ENCODE results near the gene TFF3.

TFF3 gene

GRCh38 chr21:42319851-42320572, 4.8 kb upstream of the TFF3 start:
- POLR2A ChIA-PET = no interaction called here
- Histone ChIP-seq H3K27ac (ENCODE audit: extremely low read depth, low read depth, low read length) (no peak overlapping the region), H3K36me3 (ENCODE audit: control insufficient read depth in 2 of 2, insufficient read depth in 1 of 2, low read length in 2 of 2) (no peaks in the 10 kb centered on the region), H3K4me3 (ENCODE audit: low read depth, low read length) (no peak overlapping the region), H3K4me1 (ENCODE audit: control insufficient read depth, insufficient read depth, low read length) (no peaks in the 10 kb centered on the region), H3K9me3 (ENCODE audit: control insufficient read depth, insufficient read depth, low read depth, low read length) (no peaks in the 10 kb centered on the region)
- CTCF ChIA-PET = interaction anchor here (1.0 to 1.9 kb wide), 2 partner anchors 10 kb away, joined by 3 to 13 read pairs; no protein-coding TSS in a partner anchor
- no peak for TF ChIP-seq SP2 (tag by site-specific recombination; IDR thresholded peaks at IDR 0.05)
- no peak for TF ChIP-seq ZNF596 (tag by site-specific recombination; IDR thresholded peaks at IDR 0.05)
- no peak for TF ChIP-seq ZBTB26 (tag by site-specific recombination; optimal IDR thresholded peaks at IDR 0.05)
- TF ChIP-seq MEIS1 (CRISPR knock-in tag; IDR thresholded peaks at IDR 0.05; ENCODE audit: borderline replicate concordance) = no peak
- no peak for TF ChIP-seq KLF17 (tag by site-specific recombination; IDR thresholded peaks at IDR 0.05)
- TF ChIP-seq ZNF704 (tag by site-specific recombination; IDR thresholded peaks at IDR 0.05) = no peak
- TF ChIP-seq ZNF785 (tag by site-specific recombination; IDR thresholded peaks at IDR 0.05) = no peak

- no peaks in the 10 kb centered on the region for H3K36me3 ChIP-seq (ENCODE audit: control insufficient read depth in 2 of 2, insufficient read depth in 1 of 2, low read length in 2 of 2)
- ChIA-PET POLR2A (interaction anchor here (1.4 kb wide), 1 partner anchor 10 kb away, joined by 6 read pairs; no protein-coding TSS in a partner anchor), CTCF (interaction anchor here (1.9 kb wide), 1 partner anchor 9 kb away, joined by 13 read pairs; no protein-coding TSS in a partner anchor)
- no peak overlapping the region for H3K27ac ChIP-seq (ENCODE audit: extremely low read depth, low read depth, low read length)
- no peaks in the 10 kb centered on the region for H3K9me3 ChIP-seq (ENCODE audit: control insufficient read depth, insufficient read depth, low read depth, low read length)
- H3K4me1 ChIP-seq (ENCODE audit: control insufficient read depth, insufficient read depth, low read length) = no peaks in the 10 kb centered on the region
- TF ChIP-seq EGR2 (tag by site-specific recombination; IDR thresholded peaks at IDR 0.05; ENCODE audit: low read depth) (peak; percentile 80), ZNF423 (tag by site-specific recombination; IDR thresholded peaks at IDR 0.05) (0 out of 2 replicates have a peak, but pooled peaks have one; percentile 26), ZFHX2 (tag by site-specific recombination; conservative IDR thresholded peaks at IDR 0.05) (peak; percentile 52), ZNF184 (tag by site-specific recombination; IDR thresholded peaks at IDR 0.05) (no peak), MEIS1 (CRISPR knock-in tag; IDR thresholded peaks at IDR 0.05; ENCODE audit: borderline replicate concordance) (no peak)
- no peak overlapping the region for H3K4me3 ChIP-seq (ENCODE audit: low read depth, low read length)
These were observed 4.2 kb upstream of the TFF3 start for GRCh38 chr21:42319376-42319775.

GRCh38 chr21:42317826-42318746, 2.9 kb upstream of the TFF3 start:
- Histone ChIP-seq H3K9me3 (ENCODE audit: control insufficient read depth, insufficient read depth, low read depth, low read length) (no peaks in the 10 kb centered on the region), H3K4me3 (ENCODE audit: low read depth, low read length) (no peak overlapping the region), H3K4me1 (ENCODE audit: control insufficient read depth, insufficient read depth, low read length) (no peaks in the 10 kb centered on the region), H3K36me3 (ENCODE audit: control insufficient read depth in 2 of 2, insufficient read depth in 1 of 2, low read length in 2 of 2) (no peaks in the 10 kb centered on the region), H3K27ac (ENCODE audit: extremely low read depth, low read depth, low read length) (no peak overlapping the region)
- CTCF ChIA-PET = interaction anchor here (1.9 kb wide), 1 partner anchor 8 kb away, joined by 13 read pairs; no protein-coding TSS in a partner anchor
- POLR2A ChIA-PET = interaction anchor here (1.4 kb wide), 1 partner anchor 9 kb away, joined by 6 read pairs; no protein-coding TSS in a partner anchor
- TF ChIP-seq CTCF (tag by site-specific recombination; IDR thresholded peaks at IDR 0.05) (no peak), SP3 (tag by site-specific recombination; IDR thresholded peaks at IDR 0.05) (no peak), ZNF501 (tag by site-specific recombination; IDR thresholded peaks at IDR 0.05) (no peak), BCL6B (tag by site-specific recombination; IDR thresholded peaks at IDR 0.05) (no peak), ZBTB26 (tag by site-specific recombination; optimal IDR thresholded peaks at IDR 0.05) (no peak), ZNF707 (tag by site-specific recombination; IDR thresholded peaks at IDR 0.05) (no peak), GLIS1 (tag by site-specific recombination; IDR thresholded peaks at IDR 0.05) (no peak), ZFP37 (tag by site-specific recombination; IDR thresholded peaks at IDR 0.05) (no peak), ZNF335 (tag by site-specific recombination; conservative IDR thresholded peaks at IDR 0.05) (no peak), ZNF580 (tag by site-specific recombination; IDR thresholded peaks at IDR 0.05) (no peak)
